HG03565 (cell line): ENCODE data around the gene SUPT3H.
"Not testable (repeated sequence)": the region's sequence is repeated elsewhere in the genome, so short reads cannot be mapped to it uniquely, and the experiment has no call there.

Experiments
- ATAC-seq: cut with Tn5 transposase; IDR thresholded peaks from one replicate; pipeline ENCODE4 v1.9.1; 2021; ENCODE audit warnings: mild to moderate bottlenecking, moderate library complexity; ENCODE audit not compliant: unreplicated experiment

Gene SUPT3H

DNA sequence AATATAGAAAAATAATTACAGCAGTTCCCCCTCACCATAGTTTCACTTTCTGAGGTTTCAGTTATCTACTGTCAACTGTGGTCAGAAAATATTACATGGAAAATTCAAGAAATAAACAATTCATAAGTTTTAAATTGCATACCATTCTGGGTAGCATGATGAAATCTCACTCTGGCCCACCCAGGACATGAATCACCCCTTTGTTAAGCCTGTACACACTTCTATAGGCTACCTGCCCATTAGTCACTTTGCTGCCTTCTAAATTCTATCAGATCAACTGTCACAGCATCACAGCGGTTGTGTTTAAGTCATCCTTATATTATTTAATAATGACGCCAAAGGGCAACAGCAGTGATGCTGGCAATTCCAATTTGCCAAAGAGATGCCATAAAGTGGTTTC lies 189.9 kb downstream of the SUPT3H start:
- ATAC-seq, result no peak

DNA sequence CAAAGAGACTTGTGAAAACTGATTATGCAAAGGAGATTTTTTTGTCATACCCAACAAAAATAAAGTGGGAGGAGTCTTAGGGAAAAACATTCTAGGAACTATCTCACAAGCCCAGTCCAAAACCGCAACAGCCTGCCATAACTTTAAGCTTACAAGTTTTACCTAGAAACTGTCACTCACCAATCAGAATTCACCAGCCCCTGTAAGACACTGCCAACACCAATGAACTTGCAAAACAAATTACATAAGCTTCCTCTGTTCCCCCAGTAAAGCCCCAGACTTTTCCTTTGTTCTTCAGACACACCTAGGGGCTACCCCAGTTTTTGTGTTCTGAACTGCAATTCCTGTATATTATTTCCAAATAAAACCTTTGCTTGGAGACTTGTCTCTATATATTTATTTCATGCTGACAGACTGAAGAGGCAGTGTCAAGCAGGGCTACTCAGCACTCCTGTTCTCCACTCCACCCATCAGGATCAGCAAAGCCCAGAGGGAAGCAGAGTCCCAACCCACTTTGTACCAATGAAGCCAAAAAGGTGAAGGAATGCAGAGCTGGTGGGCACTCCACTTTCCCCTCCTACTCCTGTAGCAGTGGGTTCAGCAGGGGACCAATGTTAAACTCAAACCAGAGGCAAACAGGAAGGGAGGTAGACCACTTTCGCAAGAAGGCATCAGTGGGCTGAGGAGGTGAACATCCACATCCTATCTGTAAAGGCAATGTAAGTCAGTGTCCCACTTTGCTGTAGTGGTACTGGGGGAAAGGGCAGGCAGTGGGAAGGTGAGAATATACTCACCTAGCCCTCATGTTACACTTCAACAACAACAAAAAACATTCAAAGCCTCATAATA lies 192.1 kb downstream of the SUPT3H start:
- no peak for ATAC-seq

DNA sequence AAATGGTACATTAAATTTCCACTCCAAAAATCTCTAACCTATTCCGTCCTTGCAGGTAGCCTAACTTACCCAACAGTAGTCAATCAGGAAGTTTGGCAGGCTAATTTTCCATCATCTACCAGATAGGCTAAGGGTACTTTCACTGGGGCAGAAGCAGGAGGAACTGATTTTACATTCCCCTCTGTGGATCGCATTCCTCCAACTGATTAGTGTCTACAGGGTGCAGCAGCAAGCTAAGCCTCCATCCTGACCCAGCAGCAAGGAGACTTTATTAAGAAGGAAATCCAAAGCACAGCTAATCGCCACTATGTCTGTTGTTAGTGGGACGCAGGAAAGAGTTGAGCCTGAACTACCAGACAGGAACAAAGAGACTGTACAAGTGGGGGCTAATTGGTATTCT lies 192.8 kb downstream of the SUPT3H start:
- ATAC-seq, result no peak

DNA sequence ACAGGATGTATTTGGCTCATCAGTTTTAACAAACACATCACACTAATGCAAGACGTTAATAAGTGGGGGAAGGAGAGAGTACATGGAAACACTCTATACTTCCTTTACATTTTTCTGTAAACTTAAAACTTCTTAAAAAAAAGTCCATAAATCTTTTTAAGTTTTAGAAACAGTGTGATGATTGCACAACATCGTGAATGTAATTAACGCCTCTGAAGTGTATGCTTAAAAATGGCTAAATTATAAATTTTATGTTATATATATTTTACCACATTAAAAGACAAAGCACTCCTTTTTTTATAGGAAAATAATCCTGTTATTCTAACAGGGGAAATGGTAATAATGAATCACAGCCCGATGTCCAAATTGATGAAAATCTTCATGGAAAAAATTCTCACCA lies 193.7 kb downstream of the SUPT3H start:
- no peak for ATAC-seq

DNA sequence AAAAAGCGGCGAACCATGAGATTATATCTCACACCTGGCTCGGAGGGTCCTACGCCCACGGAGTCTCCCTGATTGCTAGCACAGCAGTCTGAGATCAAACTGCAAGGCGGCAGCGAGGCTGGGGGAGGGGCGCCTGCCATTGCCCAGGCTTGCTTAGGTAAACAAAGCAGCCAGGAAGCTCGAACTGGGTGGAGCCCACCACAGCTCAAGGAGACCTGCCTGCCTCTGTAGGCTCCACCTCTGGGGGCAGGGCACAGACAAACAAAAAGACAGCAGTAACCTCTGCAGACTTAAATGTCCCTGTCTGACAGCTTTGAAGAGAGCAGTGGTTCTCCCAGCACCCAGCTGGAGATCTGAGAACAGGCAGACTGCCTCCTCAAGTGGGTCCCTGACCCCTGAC lies 201.4 kb downstream of the SUPT3H start:
- ATAC-seq, result not testable (repeated sequence)

DNA sequence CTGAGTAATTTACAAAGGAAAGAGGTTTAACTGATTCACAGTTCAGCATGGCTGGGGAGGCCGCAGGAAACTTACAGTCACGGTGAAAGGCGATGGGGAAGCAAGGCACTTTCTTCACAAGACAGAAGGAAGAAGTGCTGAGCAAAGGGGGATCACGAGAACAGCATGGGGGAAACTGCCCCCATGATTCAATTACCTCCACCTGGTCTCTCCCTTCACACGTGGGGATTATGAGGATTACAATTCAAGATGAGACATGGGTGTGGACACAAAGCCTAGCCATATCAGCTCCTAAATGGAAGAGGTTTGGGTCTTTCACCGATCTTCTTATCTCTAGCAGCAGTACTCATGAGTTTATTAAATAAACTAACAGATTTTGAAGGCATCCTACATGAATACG lies 202.5 kb downstream of the SUPT3H start:
- no peak for ATAC-seq

DNA sequence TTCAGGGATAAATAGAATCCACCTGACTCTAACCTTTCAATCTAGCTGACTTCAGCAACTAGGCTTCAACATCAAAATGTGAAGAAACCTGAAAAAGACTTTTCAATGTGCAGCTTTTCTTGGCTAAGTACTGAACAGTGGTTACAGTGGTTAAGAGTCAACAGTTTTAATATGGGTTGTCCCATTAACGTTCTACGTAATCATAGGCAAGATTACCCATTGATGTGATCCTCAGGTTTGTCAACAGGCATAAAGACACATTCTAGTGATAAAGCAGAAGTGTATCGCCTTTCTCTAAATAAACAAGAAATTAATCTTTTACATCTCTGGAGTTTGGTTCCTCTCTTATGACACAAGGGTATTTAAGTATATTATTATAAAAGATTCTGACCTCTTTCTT lies 203.7 kb downstream of the SUPT3H start:
- no peak for ATAC-seq

DNA sequence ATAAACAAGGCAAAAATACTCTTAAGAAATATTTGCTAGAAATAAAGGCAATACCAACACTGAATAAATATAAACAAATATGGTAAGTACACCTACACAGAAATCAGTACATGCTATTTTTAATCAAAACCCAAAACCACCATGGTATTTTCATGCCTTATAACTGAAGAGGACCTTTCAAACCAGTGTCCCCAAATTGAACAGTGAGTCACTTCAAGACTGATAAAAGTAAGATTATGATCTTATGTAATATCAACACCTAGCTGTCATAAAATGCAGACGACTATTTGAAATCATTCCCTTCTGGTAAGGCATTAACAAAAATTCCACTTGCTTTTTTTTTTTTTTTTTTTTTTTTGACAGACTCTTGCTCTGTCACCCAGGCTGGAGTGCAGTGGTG lies 206.4 kb downstream of the SUPT3H start:
- no peak for ATAC-seq

DNA sequence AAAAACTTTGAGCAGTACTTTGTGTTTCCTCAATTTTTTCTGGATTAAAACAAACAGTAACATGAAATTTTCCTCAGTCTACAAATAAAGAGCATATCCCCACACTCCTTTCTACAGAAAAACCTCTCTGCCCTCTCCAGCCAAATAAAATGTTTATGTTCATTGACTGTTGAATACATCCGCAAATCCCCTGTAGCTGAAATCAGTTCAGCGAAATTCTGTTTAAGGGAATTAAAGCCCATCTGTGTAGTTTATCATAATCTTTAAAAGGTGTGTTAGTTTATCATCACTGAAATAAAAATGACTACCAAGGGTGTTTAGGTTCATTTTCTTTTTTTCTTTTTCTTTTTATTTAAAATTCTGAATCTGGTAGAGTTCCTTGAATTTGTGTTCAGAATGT lies 207.4 kb downstream of the SUPT3H start:
- ATAC-seq, result no peak

DNA sequence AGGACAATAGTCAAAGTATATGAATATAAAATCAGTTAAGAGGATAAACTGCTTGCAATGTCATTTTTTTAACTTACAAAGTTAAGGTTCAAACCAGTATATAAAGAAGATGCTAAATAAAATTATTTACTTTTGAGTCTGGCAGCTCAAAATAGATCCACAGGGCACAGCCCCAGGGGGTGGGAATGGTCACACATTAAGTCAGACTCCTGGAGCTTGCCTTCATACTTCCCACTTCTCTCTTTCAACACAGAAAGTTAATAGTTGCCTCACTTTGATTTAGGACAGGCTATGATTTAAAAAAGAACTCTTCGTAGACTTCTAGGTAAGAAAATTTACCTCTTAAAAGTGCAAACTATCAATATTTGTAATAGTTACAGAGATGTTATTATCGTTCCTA lies 207.9 kb downstream of the SUPT3H start:
- ATAC-seq, result no peak

DNA sequence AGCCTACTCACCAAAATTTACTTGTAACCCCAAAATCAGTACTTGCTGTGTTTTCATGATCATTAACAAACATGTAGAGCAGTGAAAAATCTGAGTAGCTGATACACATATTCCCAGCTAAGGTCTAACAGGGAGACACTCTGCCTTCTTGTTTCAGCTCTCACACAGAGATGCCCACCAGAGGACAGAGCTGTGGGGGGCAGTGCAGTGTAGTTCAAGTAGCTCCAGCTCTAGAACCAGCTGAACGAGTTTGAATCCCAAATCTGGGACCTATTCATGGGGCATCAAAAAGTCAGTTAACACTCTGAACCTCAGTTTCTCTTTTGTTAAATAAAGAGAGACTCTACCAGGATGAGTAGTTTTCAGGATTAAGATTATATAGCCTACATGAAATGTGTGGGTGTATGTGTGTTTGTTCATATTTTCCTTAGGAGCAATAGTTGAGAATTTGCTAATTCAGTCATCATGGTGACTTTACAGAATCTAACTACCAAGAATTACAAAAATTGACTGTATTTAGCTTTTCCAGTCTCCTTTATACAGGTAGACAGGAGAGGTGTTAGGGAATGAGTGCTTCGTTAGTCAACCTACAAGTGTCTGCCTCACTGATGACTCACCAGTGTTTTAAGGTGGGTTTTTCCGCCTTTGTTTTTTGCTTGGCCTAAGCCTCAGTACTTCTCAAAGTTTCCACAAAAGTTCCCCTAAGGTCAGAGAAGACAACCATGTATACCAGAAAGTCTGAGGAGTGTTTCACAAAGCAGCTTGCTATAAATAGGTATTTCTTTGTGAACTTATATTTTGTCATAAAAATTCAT lies 213.6 kb downstream of the SUPT3H start:
- ATAC-seq, result peak; percentile 81

DNA sequence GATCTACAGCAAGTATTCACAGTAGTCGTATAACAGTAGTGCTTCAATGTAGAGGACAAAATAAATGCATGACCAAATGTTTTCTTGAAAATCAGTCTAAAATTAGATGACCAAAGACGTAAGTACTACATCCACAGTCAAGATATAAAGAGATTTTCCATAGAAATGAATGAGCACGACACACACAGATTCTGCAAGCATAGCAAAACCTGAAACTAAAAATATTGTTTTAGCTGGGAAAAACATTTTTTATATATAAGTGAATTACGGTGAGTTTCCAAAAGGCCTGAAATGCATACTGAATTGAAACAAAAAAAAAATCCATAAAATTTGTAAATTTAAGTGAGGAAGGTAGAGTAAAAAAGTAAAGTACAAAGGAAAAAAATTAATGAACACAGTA lies 217.4 kb downstream of the SUPT3H start:
- ATAC-seq, result no peak

DNA sequence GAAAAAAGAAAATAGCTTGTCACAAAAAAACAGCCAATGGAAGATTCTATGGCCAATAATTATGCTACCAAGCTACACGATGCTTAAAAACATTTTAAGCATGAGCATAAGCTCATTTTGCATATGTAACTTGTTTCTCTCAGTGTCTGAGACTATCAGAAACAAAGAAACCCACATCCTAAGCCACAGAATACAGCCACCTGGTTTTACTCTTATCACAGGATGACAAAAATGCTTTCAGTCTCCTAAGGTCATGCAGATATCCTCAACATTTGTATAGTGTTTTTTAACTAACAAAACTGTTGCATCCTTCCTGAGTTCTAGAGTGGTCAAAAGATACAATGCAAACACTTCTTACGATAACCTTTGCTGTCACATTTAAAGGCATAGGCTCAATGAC lies 221.7 kb downstream of the SUPT3H start:
- ATAC-seq, result peak; percentile 98

DNA sequence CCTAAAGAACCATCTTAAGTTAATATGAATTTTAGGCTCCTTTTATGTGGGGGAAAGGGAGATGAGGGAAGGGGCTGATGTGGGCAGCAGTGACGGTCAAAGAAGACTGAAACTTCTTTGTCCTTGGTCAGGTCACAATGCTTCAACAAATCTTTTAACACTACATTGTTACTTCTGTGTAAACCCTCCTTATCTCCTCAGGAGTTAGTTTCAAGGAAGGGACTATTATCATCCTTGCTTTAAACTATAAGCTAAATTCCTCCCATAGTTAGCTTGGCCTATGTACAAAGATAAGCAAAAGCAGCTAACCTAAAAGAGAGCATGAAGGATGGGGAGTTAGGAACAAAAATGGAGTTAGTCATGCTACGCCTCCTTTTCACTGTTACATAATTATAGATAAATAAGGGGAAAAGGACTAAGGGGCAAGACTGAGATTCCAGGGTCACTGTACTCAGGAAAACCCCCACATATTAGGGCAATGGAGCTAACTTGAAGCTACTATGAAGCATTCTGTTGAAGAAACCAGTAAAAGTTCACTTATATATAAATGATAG lies 222.3 kb downstream of the SUPT3H start:
- ATAC-seq, result no peak

DNA sequence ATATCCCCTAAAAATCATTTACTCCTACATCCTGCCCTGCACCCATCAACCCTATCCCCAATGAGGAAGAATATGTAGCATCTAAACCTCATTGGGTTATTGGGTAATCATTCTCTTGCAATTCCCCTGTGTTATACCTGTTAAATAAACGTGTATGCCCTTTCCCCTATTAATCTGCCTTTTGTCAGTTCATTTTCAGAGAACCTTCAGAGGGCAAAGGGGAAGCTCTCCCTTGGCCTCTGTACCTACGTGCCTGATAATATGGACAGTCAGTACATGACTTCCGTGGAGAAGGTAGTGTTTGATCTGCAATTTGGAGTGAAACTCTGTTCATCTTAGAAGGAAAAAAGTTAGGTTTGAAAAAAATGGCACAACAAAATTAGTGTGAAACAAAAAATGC lies 223.1 kb downstream of the SUPT3H start:
- no peak for ATAC-seq

DNA sequence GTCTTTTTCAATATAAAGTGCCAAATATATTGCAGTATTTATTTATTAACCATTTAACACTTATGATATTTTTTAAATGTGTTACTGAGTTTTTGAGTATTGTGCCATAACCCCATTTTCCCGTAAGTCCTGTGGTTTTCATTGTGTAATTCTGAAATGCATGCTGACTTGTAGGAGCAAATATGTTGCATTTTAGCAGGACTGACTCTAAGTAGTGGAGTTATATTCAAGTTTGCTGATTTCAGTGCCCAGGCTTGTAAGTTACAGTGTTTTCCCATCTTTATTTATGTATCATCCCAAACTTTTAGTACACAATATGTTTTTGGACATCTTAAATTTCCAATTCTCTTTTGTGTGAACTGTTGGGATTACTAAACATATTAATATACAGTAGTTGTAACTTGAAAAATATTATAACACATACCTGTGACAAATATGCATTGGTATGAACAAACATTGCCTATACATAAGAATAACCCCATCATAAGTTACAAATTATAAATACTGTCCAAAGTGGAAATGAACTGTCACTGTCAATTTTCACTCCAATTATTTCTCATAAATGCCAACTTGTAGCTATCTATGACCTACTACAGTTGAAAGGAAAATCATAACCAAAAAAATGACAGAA lies 228.9 kb downstream of the SUPT3H start:
- ATAC-seq, result no peak

DNA sequence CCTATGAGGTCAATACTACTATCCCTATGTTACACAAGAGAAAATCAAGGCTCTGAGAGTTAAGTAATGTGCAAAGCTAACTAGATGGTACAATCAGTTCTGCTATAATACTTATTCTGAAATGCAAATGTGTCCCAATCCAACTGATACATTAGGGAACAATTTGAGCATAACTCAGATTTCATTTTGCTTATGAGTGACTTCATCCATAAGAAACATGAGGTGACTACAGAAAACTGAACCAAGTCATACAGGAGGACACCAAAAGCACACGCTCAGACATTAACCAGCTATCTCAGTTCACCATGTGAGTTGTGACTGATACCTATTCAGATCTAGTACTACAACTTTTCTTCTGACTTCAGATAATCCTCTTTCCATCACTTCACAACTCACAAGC lies 229.5 kb downstream of the SUPT3H start:
- no peak for ATAC-seq

DNA sequence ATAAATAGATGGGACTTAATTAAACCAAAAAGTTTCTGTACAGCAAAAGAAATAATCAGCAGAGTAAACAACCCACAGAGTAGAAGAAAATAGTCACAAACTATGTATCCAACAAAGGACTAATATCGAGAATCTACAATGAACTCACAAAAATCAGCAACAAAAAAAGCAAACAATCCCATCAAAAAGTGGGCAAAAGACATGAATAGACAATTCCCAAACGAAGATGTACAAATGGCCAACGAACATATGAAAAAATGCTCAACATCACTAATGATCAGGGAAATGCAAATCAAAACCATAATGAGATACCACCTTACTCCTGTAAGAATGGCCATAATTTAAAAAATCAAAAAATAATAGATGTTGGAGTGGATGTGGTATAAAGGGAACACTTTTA lies 232.1 kb downstream of the SUPT3H start:
- not testable (repeated sequence) for ATAC-seq

DNA sequence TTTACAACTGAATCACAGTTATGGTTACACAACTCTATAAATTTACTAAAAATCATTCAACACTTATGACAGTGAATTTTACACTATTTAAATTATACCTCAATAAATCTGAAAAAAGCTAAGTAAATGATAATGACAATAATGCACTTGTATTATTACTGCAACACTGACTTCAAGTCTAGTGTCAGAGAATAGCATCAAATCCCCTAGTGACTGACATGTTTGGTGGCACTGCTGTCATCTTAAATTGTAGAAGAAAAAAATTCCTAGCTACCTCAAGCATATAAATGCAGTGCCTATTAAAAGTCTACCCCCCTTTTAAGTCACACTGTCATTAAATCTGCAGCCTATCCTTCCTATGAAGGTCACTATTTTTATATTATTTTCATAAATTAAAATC lies 239.0 kb downstream of the SUPT3H start:
- ATAC-seq, result no peak

DNA sequence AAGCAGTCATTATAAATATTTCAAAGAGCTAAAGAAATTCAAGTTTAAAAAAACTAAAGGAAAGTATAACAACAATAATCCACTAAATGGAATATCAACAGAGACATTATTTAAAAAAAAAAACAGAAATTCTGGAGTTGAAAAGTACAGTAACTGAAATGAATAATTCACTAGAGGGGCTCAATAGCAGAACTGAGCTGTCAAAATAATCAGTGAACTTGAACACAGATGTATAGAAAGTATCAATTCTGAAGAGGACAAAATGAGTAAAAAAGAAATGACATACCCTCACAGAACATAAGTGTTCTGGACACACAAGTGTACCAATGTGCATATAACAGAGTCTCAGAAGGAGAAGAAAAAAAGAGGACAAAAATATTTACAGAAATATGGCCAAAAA lies 241.2 kb downstream of the SUPT3H start:
- ATAC-seq, result no peak

DNA sequence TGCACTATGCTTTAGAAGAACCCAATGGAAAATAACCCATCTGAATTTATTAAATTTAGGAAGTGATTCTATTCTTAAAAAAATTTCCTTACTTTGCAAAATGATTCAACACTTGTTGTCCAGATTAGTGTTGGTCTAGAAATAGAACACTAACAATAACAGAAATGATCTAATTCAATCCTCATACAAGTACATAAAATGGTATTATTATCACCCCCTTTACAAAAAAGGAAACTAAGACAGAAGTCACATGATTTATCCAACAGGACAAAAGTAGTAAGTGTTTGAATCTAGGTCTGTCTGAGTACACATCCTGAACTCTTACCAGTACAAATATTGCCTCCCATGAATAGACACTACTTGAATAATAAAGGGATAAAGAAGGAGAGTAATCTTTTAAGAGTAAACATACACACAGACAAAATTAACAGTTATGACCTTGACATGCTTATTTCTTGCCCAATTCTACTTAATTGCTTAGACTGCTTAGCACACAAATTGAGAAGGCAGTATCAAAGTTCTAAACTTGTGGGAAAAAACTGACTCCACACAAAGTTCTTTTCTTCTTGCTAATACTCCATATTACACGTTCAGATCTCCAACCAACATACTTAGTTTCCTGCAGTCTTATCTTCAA lies 245.0 kb downstream of the SUPT3H start:
- ATAC-seq, result no peak
